Activated CD8-positive, alpha-beta memory T cell treated with anti-CD3 and anti-CD28 coated beads, Interleukin-2, amount 10 ng/mL, durations not matched to agents 7 days and 5 days (primary cell): ENCODE results near the gene USP46. TPM values are rescaled to one million over a fixed set of nuclear protein-coding genes. Genes with fewer than 3 reads are reported as not detected.
A peak's percentile ranks its signal among the peaks of the same experiment; 100 is the strongest.

ENCODE experiments used
- ATAC-seq: fragments of 150-1000 bp; cut with Tn5 transposase; one replicate; pipeline ENCODE4 v1.10.0; 2021; ENCODE audit warnings: moderate library complexity
- CTCF ChIA-PET: fragments of 350-600 bp; sonication (Branson Sonifier 250); formaldehyde crosslinking; loops from one replicate; lab custom pipeline; 2021; ENCODE audit warnings: antibody characterized with exemption; lab: Charles Lee
- DNase-seq: peaks from one replicate; pipeline ENCODE4 v3.0.0-alpha.2; 2020
- H3K27ac Mint-ChIP-seq: one replicate; pipeline ENCODE4 v1.8.0; 2021; ENCODE audit warnings: mild to moderate bottlenecking, mixed read lengths
- H3K27me3 Mint-ChIP-seq: one replicate; pipeline ENCODE4 v1.8.0; 2021; ENCODE audit warnings: mixed read lengths
- H3K36me3 Mint-ChIP-seq: one replicate; pipeline ENCODE4 v1.8.0; 2021; ENCODE audit warnings: mild to moderate bottlenecking, mixed read lengths
- H3K4me1 Mint-ChIP-seq: one replicate; pipeline ENCODE4 v1.8.0; 2021; ENCODE audit warnings: mixed read lengths
- H3K4me3 Mint-ChIP-seq: one replicate; pipeline ENCODE4 v1.8.0; 2021; ENCODE audit warnings: mild to moderate bottlenecking, moderate library complexity, mixed read lengths
- H3K9me3 Mint-ChIP-seq: one replicate; pipeline ENCODE4 v1.8.0; 2022; ENCODE audit warnings: low read depth, mixed read lengths
- total RNA-seq, 2 experiments: library from RNA; stranded (reverse); gene quantifications; one replicate each; pipeline ENCODE4 v1.2.3, GENCODE V29; 2021

The USP46 gene, protein sequence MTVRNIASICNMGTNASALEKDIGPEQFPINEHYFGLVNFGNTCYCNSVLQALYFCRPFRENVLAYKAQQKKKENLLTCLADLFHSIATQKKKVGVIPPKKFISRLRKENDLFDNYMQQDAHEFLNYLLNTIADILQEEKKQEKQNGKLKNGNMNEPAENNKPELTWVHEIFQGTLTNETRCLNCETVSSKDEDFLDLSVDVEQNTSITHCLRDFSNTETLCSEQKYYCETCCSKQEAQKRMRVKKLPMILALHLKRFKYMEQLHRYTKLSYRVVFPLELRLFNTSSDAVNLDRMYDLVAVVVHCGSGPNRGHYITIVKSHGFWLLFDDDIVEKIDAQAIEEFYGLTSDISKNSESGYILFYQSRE
- total RNA-seq: 10 to 100 TPM in 1 of 2 experiments, 1 to 10 TPM in 1; 7.7 to 12.9 TPM

DNA sequence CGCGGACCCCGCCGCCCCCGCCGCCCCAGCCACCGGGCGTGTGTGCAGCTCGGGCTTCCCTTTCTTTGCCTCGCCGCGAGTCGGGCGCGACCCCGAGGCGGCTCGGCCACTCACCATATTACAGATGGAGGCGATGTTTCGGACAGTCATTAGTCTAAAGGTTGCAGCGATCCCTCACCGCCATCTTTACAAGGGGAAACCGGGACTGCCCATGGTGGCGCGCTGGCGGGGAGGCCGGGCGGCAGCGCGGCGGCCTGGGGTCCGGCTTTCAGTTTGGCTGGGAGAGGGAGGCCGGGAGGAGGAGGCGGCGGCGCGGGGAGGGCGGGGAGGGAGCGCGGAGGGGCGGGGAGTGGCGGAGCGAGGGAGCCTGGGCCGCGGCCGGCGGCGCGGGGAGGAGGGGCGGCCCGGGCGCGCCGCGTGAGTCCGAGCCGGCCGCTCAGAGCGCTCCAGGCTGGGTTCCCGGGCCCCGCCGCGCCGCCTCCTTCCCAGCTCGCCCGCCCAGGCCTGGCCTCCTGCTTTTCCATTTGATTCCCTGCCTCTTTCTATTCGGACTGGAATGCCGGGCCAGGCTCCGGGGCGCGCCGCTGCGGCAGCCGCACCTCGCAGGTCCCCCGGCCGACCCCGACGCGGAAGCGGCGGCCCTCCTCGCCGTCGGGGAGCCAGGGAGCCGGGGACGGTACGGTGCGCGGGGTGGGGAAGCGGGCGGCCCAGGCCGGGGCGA, at the start of gene USP46:
Gene USP46 (minus strand): TSS at position 301 of the 721 bp plus-strand sequence. CDS start 151 bp downstream, at position 150.
- H3K27ac Mint-ChIP-seq: peak within 1 kb of the TSS; percentile 76
- DNase-seq: peak; percentile 63
- H3K4me1 Mint-ChIP-seq: peaks cover 25% of the 10 kb centered on the region
- peak; percentile 89 for ATAC-seq
- H3K27me3 Mint-ChIP-seq: no peaks in the 10 kb centered on the region
- CTCF ChIA-PET: interaction anchor here (1.0 to 2.5 kb wide), 2 partner anchors 41 to 53 kb away, joined by 4 to 9 read pairs; no protein-coding TSS in a partner anchor
- peak within 1 kb of the TSS; percentile 81 for H3K4me3 Mint-ChIP-seq
- H3K9me3 Mint-ChIP-seq: no peaks in the 10 kb centered on the region
- H3K36me3 Mint-ChIP-seq: peaks cover 27% of the 10 kb centered on the region

DNA sequence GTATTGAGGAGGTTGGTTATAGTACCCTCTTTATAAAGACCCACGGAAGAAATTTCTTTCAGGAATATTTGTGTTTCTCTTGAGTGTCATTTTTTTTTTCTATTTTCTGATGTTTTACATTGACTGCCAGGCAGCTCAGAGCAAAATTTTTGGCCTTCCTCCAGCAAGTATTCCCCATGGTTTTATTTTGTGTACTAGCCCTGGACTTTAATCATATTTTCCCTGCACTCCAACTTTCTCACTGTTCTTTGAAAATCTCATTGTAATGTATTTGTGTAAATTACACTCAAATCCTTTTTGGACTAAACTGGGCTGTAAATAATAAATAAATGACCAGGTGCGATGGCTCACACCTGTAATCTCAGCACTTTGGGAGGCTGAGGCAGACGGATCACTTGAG, 45.6 kb upstream of the USP46 start:
- Mint-ChIP-seq H3K9me3 (no peaks in the 10 kb centered on the region), H3K27ac (no peak overlapping the region), H3K4me1 (peaks cover 3% of the 10 kb centered on the region), H3K36me3 (no peaks in the 10 kb centered on the region), H3K27me3 (peaks cover 8% of the 10 kb centered on the region), H3K4me3 (no peak overlapping the region)
- CTCF ChIA-PET: interaction anchor here (1.6 kb wide), 1 partner anchor 279 kb away, joined by 3 read pairs; no protein-coding TSS in a partner anchor
- no peak for ATAC-seq
- DNase-seq: no peak

DNA sequence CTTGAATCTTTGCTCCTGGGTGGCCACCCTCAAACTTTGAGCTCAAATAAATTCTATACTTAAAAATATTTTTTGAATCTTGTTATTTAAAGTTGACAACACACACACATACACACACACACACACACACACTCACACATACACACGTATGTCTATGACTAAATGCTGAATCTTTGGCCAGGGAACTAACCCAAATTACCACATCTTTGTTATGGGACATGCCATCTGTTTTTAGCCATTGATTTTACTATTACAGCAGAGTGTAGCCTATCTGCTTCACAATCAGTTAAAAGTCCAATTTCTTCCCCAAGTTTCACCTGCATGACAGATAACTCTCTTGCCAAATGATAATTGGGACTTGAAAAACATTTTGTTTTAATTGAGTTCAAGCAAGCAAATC, 45.0 kb upstream of the USP46 start:
- Mint-ChIP-seq H3K36me3 (no peaks in the 10 kb centered on the region), H3K9me3 (no peaks in the 10 kb centered on the region), H3K4me3 (no peak overlapping the region), H3K4me1 (no peaks in the 10 kb centered on the region), H3K27ac (no peak overlapping the region), H3K27me3 (peaks cover 8% of the 10 kb centered on the region)
- DNase-seq: no peak
- no peak for ATAC-seq
- CTCF ChIA-PET: no interaction called here

DNA sequence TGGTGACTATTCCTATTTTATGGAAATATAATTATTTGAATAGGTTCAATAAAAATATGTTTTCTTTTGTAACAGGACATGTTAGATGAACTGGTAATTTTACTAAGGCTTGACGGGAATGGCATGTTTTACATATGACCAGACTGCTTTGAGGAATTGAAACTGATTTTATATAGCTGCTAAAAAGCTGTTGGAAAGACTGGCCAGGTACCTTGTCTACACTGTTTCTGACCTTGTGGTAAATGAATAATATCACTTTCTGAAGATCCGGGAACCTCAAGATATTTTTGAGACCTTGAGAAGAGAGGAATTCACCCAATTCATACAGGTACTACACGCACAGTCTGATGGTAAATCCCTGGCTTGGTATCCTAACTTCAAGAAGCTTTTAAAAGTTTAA, 42.1 kb upstream of the USP46 start:
- H3K4me1 Mint-ChIP-seq: peaks cover 4% of the 10 kb centered on the region
- ATAC-seq (no peak), DNase-seq (no peak)
- H3K36me3 Mint-ChIP-seq: peaks cover 3% of the 10 kb centered on the region
- no peaks in the 10 kb centered on the region for H3K9me3 Mint-ChIP-seq
- H3K27me3 Mint-ChIP-seq: peaks cover 8% of the 10 kb centered on the region
- CTCF ChIA-PET: no interaction called here
- no peak overlapping the region for H3K27ac Mint-ChIP-seq
- H3K4me3 Mint-ChIP-seq: no peak overlapping the region

DNA sequence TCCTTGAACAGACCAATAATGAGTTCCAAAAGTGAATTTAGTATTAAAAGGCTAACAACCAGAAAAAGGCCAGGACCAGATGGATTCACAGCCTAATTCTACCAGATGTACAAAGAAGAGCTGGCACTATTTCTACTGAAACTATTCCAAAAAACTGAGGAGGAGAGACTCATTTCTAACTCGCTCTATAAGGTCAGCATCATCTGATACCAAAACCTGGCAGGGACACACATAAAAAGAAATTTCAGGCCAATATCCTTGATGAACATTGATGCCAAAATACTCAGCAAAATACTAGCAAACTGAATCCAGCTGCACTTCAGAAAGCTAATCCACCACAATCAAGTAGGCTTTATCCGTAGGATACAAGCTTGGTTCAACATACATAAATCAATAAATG, 35.8 kb upstream of the USP46 start:
- Mint-ChIP-seq H3K9me3 (peaks cover 16% of the 10 kb centered on the region), H3K27ac (no peak overlapping the region), H3K4me3 (no peak overlapping the region), H3K36me3 (peaks cover 13% of the 10 kb centered on the region), H3K27me3 (no peaks in the 10 kb centered on the region), H3K4me1 (peaks cover 5% of the 10 kb centered on the region)
- ATAC-seq: no peak
- CTCF ChIA-PET: no interaction called here
- no peak for DNase-seq

DNA sequence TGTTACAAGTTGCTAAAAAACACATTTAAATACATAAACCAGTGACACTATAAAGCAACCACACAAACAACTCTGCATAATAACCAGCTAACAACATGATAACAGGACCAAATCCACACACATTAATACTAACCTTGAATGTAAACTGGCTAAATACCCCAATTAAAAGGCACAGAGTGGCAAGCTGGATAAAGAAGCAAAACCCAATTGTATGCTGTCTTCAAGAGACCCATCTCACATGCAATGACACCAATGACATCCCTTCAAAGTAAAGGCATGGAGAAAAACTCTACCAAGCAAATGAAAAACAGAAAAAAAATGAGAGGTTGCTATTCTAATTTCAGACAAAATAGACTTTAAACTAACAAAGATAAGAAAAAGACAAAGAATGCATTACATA, 34.4 kb upstream of the USP46 start:
- no peak for DNase-seq
- H3K4me1 Mint-ChIP-seq: peaks cover 5% of the 10 kb centered on the region
- H3K9me3 Mint-ChIP-seq: peaks cover 16% of the 10 kb centered on the region
- H3K36me3 Mint-ChIP-seq: peaks cover 13% of the 10 kb centered on the region
- H3K4me3 Mint-ChIP-seq: no peak overlapping the region
- no peak overlapping the region for H3K27ac Mint-ChIP-seq
- H3K27me3 Mint-ChIP-seq: no peaks in the 10 kb centered on the region
- CTCF ChIA-PET: no interaction called here
- no peak for ATAC-seq

DNA sequence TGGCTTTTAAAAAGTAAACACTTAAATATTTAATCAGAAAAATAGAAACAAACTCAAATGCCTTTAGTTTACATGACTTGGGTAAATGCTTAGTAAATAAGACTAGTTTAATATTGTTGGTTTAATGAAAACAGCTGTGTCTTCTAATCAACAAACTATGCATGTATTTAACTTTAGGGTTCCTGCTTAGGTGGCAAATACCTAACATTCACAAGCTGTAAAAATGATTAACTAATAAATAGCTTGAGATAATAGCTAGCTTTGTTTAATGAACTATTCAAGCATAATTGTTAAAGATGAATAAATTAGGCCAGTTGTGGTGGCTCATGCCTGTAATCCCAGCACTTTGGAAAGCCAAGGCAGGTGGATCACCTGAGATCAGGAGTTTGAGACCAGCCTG, 30.0 kb upstream of the USP46 start:
- Mint-ChIP-seq H3K9me3 (peaks cover 13% of the 10 kb centered on the region), H3K4me1 (peaks cover 4% of the 10 kb centered on the region), H3K27me3 (peaks cover 2% of the 10 kb centered on the region), H3K4me3 (no peak overlapping the region), H3K27ac (no peak overlapping the region), H3K36me3 (peaks cover 12% of the 10 kb centered on the region)
- CTCF ChIA-PET: no interaction called here
- ATAC-seq (no peak), DNase-seq (no peak)

DNA sequence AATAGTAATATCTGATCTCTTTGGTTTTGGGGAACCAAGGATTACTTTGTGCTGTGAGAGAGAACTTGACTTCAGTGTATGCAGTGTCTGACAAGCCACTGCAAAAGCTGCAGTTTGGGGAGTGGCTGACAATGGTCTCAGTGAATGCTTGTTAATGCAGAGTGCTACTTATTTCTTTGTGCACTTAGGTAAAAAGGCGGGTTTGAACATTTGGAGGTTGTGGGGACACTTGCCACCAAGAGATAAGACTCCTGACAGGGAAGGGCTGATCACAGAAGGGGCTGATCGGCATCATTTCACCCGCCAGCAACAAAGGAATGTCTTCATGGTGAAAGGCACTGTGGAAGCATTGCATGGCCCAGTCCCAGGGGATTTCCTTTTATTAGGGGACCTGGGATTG, 28.6 kb upstream of the USP46 start:
- H3K27ac Mint-ChIP-seq: no peak overlapping the region
- CTCF ChIA-PET: no interaction called here
- H3K4me3 Mint-ChIP-seq: no peak overlapping the region
- peaks cover 1% of the 10 kb centered on the region for H3K36me3 Mint-ChIP-seq
- H3K9me3 Mint-ChIP-seq: peaks cover 2% of the 10 kb centered on the region
- DNase-seq (no peak), ATAC-seq (no peak)
- peaks cover 4% of the 10 kb centered on the region for H3K4me1 Mint-ChIP-seq
- H3K27me3 Mint-ChIP-seq: peaks cover 2% of the 10 kb centered on the region

DNA sequence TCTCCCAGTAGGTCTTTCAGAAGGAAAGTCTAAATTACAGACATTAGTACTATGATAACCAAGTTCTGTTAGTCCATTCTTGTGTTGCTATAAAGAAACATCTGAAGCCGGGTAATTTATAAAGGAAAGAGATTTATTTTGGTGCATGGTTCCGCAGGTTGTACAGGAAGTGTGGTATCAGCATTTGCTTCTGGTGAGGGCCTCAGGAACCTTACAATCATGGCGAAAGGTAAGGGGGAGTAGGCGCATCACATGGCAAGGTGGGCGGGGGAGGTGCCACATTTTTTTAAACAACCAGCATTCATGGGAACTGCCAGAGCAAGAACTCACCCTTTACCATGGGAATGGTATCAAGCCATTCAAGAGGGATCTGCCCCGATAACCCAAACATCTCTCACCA, 26.2 kb upstream of the USP46 start:
- Mint-ChIP-seq H3K4me1 (peaks cover 4% of the 10 kb centered on the region), H3K27me3 (peaks cover 5% of the 10 kb centered on the region), H3K27ac (no peak overlapping the region), H3K4me3 (no peak overlapping the region), H3K36me3 (peaks cover 1% of the 10 kb centered on the region), H3K9me3 (no peaks in the 10 kb centered on the region)
- CTCF ChIA-PET: no interaction called here
- ATAC-seq (no peak), DNase-seq (no peak)

DNA sequence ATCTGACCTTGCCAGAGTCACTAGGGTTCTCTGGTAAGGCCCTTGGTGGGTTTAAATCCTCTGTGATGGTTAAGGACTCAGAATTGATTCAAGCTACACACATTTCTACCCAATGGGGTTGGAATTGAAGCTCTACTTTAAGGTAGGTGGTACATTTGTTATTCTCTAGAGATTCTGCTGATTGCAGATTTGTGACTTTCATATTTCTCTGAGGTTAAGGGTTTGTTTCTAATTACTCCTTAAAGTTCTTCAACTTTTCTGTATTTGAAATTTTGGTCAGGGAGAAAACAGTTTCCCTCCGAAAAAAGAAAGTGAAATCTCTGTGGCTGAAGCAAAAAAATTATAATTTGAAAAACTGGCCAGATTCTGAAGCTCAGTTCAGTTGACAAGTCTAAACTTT, 25.8 kb upstream of the USP46 start:
- no peak for ATAC-seq
- Mint-ChIP-seq H3K27me3 (peaks cover 5% of the 10 kb centered on the region), H3K4me1 (peaks cover 4% of the 10 kb centered on the region), H3K36me3 (peaks cover 1% of the 10 kb centered on the region), H3K27ac (no peak overlapping the region), H3K4me3 (no peak overlapping the region), H3K9me3 (no peaks in the 10 kb centered on the region)
- no peak for DNase-seq
- CTCF ChIA-PET: no interaction called here

DNA sequence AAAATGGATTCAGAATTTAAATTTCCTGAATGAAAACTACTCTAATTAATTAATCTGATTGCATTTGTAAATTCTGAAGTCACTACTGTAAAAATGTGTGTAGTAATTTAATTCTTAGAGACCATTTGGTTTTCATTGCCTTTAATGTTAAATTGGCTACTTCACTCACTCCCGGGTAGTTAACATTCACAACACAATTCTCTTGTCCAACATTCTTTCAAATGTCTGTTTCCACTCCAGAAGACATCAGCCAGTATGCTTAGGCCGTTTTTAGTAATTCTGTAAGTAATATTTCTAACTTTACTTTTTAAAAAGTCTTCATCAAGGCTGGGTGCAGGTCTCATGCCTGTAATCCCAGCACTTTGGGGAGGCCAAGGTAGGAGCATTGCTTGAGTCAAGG, 21.3 kb upstream of the USP46 start:
- no peaks in the 10 kb centered on the region for H3K36me3 Mint-ChIP-seq
- CTCF ChIA-PET: no interaction called here
- no peak overlapping the region for H3K4me3 Mint-ChIP-seq
- no peak for DNase-seq
- ATAC-seq: no peak
- peaks cover 6% of the 10 kb centered on the region for H3K4me1 Mint-ChIP-seq
- no peak overlapping the region for H3K27ac Mint-ChIP-seq
- H3K9me3 Mint-ChIP-seq: no peaks in the 10 kb centered on the region
- peaks cover 3% of the 10 kb centered on the region for H3K27me3 Mint-ChIP-seq

DNA sequence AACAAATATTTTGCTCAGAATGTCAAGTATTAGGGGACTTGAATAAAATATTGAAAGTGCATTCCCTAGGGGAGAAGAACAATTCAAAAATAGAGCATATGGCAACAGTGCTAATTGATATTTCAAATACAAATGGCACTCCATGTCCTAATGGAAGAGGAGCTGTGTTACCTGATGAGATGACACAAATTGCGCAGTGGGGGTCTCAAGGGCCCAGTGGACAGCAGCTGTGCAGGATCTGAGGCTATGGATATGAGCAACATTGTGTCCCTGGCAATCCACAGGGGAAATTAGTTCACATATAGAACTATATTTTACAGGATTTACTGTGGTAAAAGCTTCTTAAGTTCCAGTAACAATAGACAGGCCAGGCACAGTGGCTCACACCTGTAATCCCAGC, 17.4 kb upstream of the USP46 start:
- no peak overlapping the region for H3K27ac Mint-ChIP-seq
- H3K9me3 Mint-ChIP-seq: no peaks in the 10 kb centered on the region
- no peak for DNase-seq
- H3K36me3 Mint-ChIP-seq: no peaks in the 10 kb centered on the region
- H3K4me3 Mint-ChIP-seq: no peak overlapping the region
- peaks cover 2% of the 10 kb centered on the region for H3K4me1 Mint-ChIP-seq
- CTCF ChIA-PET: interaction anchor here (1.3 kb wide), 1 partner anchor 11 kb away, joined by 3 read pairs; no protein-coding TSS in a partner anchor
- no peak for ATAC-seq
- H3K27me3 Mint-ChIP-seq: peaks cover 3% of the 10 kb centered on the region

DNA sequence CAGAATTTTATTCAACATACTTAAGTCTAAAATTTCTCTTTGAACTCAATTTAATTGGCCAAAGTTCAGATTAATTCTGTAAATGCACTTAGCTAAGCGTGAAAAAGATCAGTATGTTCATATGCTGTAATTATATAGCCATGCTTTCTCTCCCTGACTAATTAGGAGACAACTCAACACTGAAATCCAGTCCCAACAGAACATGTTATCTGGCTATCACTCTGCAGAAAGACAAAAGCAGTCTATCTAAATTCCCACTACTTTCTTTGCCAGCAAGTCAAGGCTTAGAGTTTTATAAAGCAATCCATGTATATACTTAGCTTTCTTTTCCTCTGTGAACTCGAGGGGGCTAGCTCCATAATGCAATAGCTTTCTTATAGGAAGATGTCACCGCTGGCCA, 16.0 kb upstream of the USP46 start:
- H3K4me3 Mint-ChIP-seq: no peak overlapping the region
- ATAC-seq (no peak), DNase-seq (no peak)
- H3K27ac Mint-ChIP-seq: no peak overlapping the region
- CTCF ChIA-PET: no interaction called here
- H3K27me3 Mint-ChIP-seq: peaks cover 3% of the 10 kb centered on the region
- peaks cover 2% of the 10 kb centered on the region for H3K4me1 Mint-ChIP-seq
- H3K36me3 Mint-ChIP-seq: no peaks in the 10 kb centered on the region
- no peaks in the 10 kb centered on the region for H3K9me3 Mint-ChIP-seq

DNA sequence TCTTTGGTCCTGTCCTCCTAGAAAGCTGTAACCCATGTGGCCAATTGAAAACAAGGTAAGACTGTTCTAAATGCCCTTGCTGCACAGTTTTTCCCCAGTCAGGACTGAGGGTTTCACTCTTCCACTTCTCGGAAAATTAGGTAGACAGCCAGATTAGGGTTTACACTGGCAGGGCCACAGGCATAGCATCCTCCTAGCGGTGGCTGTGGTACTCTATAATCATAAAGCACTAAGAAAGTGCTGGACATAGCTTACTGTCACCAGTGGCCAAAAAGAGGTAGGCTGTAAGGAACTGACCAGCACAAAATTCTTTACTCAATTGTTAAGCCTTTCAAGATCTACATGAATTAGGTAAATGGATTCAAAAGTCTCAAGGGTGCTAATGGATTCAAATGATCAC, 11.6 kb upstream of the USP46 start:
- ATAC-seq: no peak
- no peak overlapping the region for H3K4me3 Mint-ChIP-seq
- CTCF ChIA-PET: interaction anchor here (0.8 to 2.1 kb wide), 3 partner anchors 8 to 83 kb away, joined by 3 to 8 read pairs (median 4); no protein-coding TSS in a partner anchor
- peaks cover 10% of the 10 kb centered on the region for H3K27me3 Mint-ChIP-seq
- H3K4me1 Mint-ChIP-seq: no peaks in the 10 kb centered on the region
- no peak for DNase-seq
- H3K27ac Mint-ChIP-seq: no peak overlapping the region
- H3K9me3 Mint-ChIP-seq: no peaks in the 10 kb centered on the region
- no peaks in the 10 kb centered on the region for H3K36me3 Mint-ChIP-seq
